ENCODE data around the gene HEYL. TPM values are rescaled to one million over a fixed set of nuclear protein-coding genes. Genes with fewer than 3 reads are reported as not detected.

The HEYL gene
- total RNA-seq, 1 donor from 2014 or later: 34.0 TPM

DNA sequence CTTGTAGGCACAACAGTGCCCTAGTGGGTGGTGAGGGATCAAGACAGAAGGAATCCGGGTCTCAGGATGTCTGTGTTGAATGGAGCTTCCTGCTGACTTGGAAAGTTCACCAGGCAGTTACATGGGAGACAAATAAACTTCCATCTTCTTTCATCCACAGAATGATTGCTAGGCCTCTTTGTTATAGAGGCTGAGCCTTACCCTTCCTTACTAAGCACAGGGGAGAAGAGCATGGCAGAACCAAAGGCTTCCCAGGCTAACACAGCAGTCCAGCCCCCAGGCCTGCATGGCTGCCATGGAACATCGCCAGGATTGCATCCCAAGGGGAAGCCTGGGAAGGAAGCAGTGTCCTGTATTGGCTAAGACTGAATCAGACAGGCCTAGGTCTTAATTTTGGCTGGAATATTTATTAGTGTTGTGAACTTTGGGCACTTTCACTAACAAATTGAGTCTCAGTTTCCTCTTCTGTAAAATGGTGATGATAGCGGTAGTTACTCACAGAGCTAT, 18.7 kb downstream of the HEYL start:
- peaks cover 0 to 3% of the 10 kb centered on the region in 2 donors for H3K36me3 ChIP-seq
- no peak overlapping the region for H3K27ac ChIP-seq
- H3K4me3 ChIP-seq: no peak overlapping the region
- peaks cover 19 to 30% of the 10 kb centered on the region in 2 donors for H3K4me1 ChIP-seq
- intact Hi-C loops (cut with DNase I): no loop called here
- DNase-seq (ENCODE audit: low spot score in 2 of 2): no peak
- H3K9me3 ChIP-seq: no peaks in the 10 kb centered on the region
- H3K27me3 ChIP-seq: no peaks in the 10 kb centered on the region
- TF ChIP-seq, protein P1, sequence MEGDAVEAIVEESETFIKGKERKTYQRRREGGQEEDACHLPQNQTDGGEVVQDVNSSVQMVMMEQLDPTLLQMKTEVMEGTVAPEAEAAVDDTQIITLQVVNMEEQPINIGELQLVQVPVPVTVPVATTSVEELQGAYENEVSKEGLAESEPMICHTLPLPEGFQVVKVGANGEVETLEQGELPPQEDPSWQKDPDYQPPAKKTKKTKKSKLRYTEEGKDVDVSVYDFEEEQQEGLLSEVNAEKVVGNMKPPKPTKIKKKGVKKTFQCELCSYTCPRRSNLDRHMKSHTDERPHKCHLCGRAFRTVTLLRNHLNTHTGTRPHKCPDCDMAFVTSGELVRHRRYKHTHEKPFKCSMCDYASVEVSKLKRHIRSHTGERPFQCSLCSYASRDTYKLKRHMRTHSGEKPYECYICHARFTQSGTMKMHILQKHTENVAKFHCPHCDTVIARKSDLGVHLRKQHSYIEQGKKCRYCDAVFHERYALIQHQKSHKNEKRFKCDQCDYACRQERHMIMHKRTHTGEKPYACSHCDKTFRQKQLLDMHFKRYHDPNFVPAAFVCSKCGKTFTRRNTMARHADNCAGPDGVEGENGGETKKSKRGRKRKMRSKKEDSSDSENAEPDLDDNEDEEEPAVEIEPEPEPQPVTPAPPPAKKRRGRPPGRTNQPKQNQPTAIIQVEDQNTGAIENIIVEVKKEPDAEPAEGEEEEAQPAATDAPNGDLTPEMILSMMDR (IDR thresholded peaks at IDR 0.05): no peak

DNA sequence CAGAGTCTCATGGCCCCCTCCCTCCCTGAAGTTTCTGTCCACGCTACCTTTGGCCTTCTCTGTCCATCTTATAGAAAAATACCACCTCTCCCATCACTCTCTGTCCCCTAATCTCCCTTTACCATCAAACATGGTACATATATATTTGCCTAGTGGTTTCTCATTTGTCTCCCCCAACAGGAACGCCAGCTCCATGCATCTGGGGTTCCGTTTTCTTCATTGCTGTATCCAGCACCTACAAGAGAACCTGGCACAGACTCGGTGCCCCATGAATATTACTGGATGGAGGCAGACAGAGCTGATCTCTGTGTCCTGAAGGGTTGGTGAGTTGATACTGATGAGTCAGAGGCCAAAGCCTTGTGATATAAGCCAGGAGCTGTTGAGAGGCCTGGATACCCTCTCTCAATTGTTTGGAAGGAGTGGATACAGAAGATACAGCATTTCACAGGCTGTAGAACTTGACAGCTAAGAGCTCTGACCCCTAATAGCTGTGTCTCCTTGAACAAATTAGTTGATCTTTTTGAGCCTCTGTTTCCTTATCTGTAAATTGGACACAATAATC, 21.9 kb downstream of the HEYL start:
- TF ChIP-seq, protein P1 (IDR thresholded peaks at IDR 0.05): no peak
- H3K27me3 ChIP-seq: no peaks in the 10 kb centered on the region
- DNase-seq (ENCODE audit: low spot score in 2 of 2): no peak
- H3K9me3 ChIP-seq: no peaks in the 10 kb centered on the region
- peaks cover 4 to 5% of the 10 kb centered on the region in 2 donors for H3K4me1 ChIP-seq
- no peak overlapping the region for H3K4me3 ChIP-seq
- intact Hi-C loops (cut with DNase I): no loop called here
- peaks cover 0 to 6% of the 10 kb centered on the region in 2 donors for H3K36me3 ChIP-seq
- no peak overlapping the region for H3K27ac ChIP-seq

- Histone ChIP-seq H3K9me3 (no peaks in the 10 kb centered on the region), H3K4me1 (no peaks in the 10 kb centered on the region), H3K36me3 (peaks cover 11% of the 10 kb centered on the region in 2 donors), H3K4me3 (no peak overlapping the region), H3K27ac (no peak overlapping the region), H3K27me3 (no peaks in the 10 kb centered on the region)
- no peak for DNase-seq (ENCODE audit: low spot score in 2 of 2)
- TF ChIP-seq, protein P1 (IDR thresholded peaks at IDR 0.05): no peak
- intact Hi-C loops (cut with DNase I): no loop called here
Observed at GRCh38 chr1:39615086-39615673, 24.3 kb downstream of the HEYL start.

DNA sequence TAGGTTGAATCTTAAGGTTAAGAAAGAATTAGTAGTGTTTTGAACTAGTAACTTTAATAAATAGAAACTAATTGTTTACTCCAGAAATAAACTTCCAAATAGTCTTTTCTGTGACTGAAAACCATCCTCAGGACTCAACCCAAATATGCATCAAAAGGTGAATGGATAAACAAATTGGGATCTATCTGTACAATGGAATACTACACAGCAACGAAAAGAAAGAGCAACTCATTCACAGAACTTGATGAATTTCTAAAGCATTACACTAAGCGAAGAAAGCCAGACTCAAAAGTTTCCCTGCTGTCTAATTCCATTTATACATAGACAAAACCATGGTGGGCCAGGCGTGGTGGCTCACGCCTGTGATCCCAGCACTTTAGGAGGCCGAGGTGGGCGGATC, 25.0 kb downstream of the HEYL start:
- H3K36me3 ChIP-seq: peaks cover 10 to 11% of the 10 kb centered on the region in 2 donors
- H3K27ac ChIP-seq: no peak overlapping the region
- no peak for DNase-seq (ENCODE audit: low spot score in 2 of 2)
- intact Hi-C loops (cut with DNase I): no loop called here
- no peaks in the 10 kb centered on the region for H3K9me3 ChIP-seq
- no peaks in the 10 kb centered on the region for H3K4me1 ChIP-seq
- no peaks in the 10 kb centered on the region for H3K27me3 ChIP-seq
- TF ChIP-seq, protein P1 (IDR thresholded peaks at IDR 0.05): no peak
- no peak overlapping the region for H3K4me3 ChIP-seq

- H3K27me3 ChIP-seq: no peaks in the 10 kb centered on the region
Observed at GRCh38 chr1:39613250-39613649, 26.2 kb downstream of the HEYL start.

More at GRCh38 chr1:39613250-39613649, 26.2 kb downstream of the HEYL start:
- TF ChIP-seq, protein P1 (IDR thresholded peaks at IDR 0.05): no peak
- intact Hi-C loops (cut with DNase I): no loop called here
- no peaks in the 10 kb centered on the region for H3K9me3 ChIP-seq
- DNase-seq (ENCODE audit: low spot score in 2 of 2): no peak
- H3K27ac ChIP-seq: no peak overlapping the region
- H3K4me3 ChIP-seq: no peak overlapping the region
- peaks cover 10 to 11% of the 10 kb centered on the region in 2 donors for H3K36me3 ChIP-seq
- H3K4me1 ChIP-seq: no peaks in the 10 kb centered on the region
